HG03039 (cell line): Measurements from ENCODE around the gene SMC1B.
"Not testable (repeated sequence)": the region's sequence is repeated elsewhere in the genome, so short reads cannot be mapped to it uniquely, and the experiment has no call there.

Experiments
- ATAC-seq: cut with Tn5 transposase; IDR thresholded peaks from one replicate; pipeline ENCODE4 v1.9.1; 2021; ENCODE audit warnings: mild to moderate bottlenecking, moderate library complexity; ENCODE audit not compliant: unreplicated experiment

Gene SMC1B

DNA sequence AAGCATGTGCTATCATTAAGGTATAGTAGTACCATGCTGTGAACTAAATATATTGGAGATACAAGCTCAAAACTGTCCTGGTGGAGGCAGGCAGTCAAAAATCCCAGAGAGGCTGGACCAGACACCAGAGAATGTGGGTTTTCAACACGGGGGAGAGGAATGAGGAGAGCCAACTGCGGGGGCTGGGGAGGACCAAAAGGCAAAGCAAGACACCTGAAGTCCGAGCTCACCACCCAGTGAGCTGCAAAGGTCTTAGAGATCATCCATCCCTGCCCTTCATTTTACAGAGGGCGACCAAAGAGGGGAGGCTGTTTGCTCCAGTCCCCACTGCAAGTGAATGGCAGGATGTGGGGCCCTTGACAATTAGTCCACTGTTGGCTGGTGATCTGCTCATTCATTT is 10.1 kb upstream of the SMC1B start:
- ATAC-seq: no peak

DNA sequence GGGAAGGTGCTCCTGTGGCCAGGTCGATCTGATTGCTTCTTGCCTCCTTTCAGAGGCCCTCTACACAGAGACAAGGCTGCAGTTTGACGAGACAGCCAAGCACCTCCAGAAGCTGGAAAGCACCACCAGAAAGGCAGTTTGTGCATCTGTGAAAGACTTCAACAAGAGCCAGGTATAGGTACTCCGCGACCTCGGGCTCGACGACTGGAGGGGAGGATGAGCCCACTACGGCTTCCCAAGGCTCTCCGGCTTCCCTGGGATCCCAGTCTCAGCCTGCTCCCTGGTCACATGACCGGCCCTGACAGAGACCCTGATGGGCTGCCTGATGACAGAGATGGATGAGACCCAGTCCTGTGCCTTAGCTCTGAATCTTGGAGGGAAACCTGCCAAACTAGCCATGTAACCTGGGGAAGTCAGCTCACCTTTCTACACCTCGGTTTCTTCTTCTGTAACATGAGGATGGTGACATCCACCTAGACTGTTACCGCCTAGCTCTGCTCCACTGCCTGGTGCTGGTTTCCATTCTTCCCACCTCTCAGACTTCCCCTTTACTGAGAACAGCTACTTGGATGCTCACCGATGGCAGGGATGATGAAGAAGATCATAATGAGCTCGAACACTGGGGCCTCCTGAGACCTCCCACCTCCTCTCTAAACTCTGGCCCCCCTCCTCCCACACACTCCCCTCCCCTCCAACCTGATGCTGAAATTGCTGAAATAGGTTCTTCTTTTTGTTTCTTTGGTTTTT is 9.0 kb upstream of the SMC1B start:
- no peak for ATAC-seq

DNA sequence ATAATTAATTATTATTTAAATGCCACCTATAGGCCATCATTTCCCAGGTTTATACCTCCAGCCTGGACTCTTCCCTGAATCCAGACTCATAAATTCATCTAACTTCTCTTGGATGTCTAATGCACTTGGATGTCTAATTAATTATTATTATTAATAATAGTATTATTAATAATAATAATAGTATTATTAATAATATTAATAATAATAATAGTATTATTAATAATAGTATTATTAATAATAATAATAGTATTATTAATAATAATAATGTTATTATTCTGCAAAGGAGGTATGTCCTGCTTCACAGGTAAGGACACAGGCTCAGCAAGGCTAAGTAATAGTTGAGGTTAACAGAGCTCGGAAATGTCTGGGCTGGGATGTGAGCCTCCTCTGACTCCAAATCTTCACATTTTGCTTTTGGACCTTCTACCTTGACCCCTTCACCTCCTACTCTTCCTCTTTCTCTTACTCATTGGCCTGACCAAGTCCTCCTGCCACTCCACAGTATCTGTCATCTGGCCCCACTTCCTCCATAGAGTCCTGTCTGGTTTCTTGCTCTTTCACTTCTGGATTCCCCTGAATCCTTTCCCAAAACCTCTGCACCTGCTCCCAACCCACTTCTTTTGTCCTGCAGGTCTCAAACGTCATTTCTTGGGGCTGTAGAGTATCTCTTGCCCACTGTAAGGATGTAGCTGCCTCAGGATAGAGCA is 8.1 kb upstream of the SMC1B start:
- ATAC-seq: no peak

DNA sequence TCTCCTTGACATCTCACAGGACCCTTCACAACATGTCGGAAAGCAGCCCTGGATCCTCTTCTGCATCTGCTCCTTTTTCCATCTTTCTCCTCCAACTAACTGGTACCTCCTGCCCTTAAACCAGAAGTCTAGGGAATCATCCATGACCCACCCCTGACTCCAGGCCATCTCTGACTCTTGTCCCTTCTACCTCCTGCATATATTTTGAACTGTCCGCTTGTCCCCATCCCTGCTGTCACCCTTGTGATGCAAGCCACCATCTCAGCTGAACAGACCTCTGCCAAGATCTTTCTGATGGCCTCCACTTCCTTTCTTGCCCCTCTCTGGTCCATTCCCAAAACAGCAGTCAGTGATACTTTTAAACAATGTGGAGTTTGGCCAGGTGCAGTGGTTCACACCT is 7.1 kb upstream of the SMC1B start:
- ATAC-seq: no peak

DNA sequence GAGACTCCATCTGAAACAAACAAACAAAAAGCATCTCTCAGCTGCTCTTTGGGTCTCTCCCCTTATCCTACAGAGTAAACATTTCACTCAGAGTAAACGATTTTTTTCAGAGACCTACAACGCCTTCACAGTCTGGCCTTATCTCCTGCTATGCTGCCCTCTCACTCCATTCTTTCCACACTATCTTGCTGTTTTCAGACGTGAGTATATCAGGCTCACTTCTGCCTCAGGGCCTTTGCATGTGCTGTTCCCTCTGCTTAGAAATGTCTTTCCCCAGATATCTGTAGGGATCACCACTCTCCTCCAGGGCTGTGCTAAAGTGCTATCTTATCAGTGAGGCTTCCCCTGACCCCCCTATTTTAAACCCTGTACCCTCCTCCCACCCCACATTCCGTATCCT is 6.6 kb upstream of the SMC1B start:
- no peak for ATAC-seq

DNA sequence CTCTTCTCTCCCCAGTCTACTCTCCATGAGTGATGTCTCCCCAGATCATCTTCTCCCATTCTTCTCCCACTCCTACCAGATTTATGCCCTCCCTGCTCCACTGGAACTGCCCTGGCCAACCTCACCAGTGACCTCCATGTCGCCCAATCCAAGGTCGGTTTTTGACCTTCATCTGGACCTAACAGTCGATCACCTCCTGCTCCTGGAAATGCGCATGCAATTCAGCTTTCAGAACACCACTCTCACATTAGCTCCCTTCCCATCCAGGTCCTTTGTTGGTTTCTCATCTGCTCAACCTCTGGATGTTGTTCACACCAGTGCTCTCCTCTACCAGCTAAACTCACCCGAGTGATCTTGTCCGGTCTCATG is 5.4 kb upstream of the SMC1B start:
- ATAC-seq: no peak

DNA sequence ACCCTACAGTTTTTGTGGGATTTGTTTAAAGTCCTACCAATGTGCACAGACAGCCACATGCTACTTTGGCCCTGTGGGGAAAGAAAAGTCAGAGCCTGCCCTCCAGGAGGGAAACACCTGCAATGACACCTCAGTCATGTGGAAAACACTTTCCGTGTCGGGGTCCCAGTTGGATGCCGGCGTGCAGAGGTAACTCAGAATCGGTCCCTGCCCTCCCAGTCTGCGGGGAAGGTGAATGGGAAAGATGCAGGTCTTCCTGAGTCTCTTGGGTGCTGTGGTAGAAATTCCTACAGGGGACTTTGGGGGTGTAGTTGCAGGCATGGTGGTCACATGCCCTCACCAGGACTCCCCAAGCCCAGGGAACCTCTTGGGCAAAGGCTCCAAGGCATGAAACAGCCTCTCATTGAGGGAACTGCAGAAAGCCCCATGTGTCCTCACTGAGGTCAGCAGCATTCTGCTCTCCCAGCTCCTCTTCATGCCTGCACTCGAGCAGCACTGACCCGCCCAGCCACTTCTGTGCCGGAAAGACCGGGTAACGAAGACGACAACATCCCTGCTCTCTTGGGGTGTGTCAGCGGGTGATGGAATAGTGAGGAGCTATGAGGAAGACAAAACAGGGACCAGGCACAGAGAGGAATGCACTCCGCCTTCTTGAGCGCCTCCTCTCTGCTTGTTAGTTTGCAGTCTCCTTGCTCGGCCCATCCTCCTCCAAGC is 4.8 kb upstream of the SMC1B start:
- ATAC-seq: no peak

DNA sequence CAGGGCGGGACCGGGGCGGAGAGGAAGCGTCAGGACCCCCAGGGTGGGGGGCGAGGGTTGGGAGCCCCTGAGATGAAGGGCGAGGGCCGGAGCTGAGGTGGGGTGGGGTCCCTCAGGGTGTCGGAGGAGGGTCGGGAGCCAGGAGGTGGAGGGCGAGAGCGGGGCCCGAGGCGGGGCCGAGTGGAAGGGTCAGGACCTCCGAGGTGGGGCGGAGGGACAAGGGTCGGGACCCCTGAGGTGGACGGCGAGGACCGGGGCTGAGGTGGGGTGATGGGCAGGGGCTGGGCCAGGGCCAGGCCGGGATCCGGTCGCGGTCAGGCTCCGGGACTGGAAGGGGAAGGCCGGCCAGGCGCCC is 409 bp downstream of the SMC1B start:
- no peak for ATAC-seq

DNA sequence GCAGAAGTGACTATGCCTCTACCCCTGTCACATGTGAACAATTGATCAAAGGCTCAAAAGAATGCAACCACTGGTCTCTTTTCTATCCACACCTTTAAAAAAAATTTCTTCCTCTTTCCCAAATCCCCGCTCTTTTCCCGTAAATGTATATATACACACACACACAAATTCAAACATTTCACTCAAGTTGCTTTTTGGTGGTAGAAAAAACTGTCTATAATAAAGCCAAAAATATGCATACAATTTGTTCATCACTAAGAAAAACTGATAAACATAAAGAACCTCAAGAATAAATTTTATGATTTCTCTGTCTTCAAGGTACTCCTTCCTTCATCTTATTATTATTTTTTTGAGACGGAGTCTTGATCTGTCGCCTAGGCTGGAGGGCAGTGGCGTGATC is 5.6 kb downstream of the SMC1B start:
- ATAC-seq: no peak

DNA sequence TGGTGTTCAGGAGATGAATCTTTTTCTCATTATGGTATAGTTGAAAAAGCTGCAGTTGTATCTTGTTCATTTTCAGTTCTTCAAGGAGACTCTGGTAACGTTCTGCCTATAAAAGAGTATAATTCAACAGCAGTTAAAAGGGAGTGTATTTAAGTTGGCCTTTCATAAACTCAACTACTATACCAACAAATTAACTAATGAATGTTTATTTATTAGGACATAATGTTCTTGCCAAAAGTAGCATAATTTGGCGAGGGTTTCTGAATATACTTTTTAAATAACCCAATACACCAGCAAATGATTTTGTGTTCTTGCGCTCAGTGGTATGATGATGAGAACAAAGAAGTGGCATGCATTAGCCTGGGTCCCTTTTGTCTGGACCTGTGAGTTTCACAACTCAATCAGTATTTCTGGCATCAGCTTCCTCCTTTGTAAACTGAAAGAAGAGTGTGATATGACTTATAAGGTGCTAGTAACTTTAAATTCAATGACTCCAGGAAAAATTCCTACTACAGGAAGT is 10.9 kb downstream of the SMC1B start:
- ATAC-seq: no peak

DNA sequence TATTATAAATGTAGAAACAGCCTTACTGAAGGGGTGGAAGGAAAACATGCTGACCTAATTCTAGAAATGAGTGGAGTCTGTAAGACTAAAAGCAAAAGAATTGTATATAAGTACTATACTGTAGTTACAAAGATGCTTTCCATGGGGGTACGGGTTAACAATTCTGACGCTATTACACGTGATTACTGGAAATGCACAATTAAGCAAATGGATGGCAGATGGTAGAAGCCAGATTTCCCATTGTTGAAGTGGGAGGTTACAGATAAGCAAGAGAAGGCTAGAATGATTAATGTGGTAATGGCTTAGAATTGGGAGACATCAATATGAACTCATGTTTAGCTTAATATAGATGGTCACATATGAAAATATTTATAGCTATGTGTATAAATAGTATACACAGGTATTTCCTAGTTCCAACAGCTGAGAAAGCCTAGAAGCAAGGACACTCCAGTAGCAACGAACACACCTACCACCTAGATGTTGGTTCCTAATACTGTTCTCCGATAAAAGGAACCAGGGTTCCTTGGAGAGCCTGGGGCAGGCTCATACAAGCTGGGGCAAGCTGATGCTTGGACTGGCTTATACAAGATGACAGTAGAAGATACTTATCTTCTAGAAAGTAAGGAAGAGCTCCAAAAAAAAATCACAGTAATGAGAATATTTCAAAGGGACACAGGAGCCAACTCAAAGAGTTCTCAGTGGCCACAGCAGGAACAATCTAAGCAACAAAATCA is 13.5 kb downstream of the SMC1B start:
- no peak for ATAC-seq

DNA sequence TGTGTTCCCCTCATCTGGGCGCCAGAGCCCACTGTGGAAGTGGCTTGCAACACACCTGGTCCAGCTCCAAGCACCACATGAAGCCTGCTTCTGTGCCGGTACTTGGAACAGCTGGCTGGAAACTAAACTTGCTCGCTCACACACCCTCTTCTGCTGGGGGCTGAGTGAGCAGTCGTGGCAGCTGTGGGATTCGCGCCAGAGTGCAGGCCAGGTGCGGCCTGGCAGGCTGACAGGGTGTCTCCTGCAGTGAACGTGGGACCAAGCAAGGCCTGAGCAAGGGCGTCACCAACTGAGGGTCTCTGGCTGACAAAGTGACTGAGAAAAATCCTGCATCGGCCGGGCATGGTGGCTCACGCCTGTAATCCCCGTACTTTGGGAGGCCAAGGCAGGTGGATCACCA is 15.2 kb downstream of the SMC1B start:
- ATAC-seq: no peak

DNA sequence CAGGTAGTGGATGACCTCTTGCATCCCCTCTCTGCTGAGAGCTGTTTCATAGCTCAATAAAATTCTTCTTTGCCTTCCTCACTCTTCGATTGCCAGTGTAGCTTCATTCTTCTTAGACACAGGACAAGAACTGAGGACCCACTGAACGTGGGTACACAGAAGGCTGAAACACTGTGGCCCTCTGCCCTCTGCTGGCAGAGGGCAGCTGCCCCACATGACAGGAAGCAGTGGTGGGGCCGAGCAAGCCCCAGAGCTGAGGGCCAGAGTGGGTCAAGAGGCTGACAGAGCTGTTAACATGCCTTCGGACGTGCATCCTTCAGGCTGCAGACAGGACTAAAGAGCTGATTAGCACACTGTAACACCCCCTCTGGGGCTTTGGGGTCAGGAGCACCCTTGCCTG is 15.6 kb downstream of the SMC1B start:
- ATAC-seq: no peak

DNA sequence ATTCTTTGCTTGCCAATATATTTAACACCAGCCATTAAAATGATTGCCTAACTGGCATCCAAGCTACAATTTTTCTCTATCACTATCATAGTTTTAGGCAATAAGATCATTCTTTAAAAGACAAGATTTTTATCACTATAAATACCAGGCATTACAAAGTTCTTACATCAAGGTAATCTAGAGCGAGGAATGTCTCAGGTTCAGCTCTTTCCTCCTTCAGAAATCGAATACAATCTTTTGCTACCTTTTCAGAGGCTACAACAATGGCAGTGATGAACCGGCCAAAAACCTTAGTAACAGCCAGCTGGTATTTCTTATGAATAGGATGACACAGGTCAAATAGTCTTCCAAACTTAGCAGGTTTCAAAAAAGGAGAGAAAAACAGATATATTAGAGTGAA is 23.9 kb downstream of the SMC1B start:
- no peak for ATAC-seq

DNA sequence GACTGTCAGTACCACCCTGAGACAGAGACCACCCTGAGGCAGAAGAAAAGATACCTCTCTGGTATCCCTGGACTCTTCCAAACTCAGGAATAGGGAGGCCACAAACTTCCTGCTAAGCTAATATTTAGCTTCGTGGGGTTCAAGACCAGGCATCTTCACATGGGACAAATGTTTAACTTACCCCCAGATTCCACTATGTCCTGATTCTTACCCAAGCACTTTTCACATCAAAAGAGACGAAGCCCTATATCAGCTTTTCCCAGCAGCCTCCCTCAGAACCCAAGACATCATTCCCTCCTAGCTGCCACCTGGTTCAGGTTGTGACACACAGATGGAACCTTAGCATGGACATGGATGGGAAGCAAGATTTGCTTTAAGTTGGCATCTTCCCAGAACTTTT is 32.1 kb downstream of the SMC1B start:
- ATAC-seq: no peak

DNA sequence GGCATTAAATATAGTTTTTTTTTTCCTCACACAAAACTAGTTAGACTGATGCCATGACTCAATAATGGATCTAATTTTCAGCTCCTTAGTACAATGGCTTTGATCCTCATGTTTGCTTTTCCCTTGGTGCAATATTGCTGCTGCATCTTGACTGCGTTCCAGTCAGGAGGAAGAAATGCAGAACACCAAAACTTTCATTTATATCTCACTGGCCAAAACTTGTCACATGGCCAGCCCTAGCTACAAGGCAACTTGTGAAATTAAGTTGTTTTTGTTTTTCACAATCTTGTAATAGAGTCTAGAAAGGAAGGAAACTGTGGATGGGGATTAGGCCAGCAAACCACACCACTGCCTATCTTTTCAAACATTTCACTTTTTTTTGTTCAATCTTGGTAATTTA is 36.7 kb downstream of the SMC1B start:
- ATAC-seq: no peak

DNA sequence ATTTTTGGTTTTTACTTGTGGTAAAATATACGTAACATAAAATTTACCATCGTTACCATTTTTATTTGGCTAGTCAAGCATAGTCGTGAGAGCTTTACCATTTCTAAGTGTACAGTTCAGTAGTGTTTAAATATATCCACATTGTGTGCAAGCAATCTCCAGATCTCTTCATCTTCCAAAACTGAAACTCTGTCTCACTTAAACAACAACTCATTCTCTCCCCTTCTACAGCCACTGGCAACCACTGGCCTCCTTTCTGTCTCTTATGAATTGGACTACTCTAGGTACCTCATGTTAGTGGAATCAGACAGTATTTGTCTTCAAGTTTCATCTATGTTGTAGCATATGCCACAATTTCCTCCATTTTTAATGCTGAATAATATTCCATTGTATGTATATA is 37.4 kb downstream of the SMC1B start:
- ATAC-seq: no peak

DNA sequence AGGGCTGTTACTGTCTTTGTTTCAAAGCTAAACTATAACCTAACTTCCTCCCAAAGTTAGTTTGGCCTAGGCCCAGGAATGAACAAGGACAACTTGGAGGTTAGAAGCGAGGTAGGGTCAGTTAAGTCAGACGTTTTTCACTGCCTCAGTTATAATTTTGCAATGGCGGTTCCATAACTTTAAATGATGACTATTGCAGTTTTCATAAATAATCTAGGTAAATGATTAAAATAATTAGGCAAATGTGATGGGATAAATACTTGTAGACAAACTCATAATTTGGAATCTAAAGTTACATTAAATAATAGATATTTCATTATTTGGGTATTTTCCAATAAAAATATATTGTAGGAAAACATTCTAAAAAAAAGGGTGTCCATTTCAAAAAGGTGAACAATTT is 39.8 kb downstream of the SMC1B start:
- ATAC-seq: not testable (repeated sequence)

DNA sequence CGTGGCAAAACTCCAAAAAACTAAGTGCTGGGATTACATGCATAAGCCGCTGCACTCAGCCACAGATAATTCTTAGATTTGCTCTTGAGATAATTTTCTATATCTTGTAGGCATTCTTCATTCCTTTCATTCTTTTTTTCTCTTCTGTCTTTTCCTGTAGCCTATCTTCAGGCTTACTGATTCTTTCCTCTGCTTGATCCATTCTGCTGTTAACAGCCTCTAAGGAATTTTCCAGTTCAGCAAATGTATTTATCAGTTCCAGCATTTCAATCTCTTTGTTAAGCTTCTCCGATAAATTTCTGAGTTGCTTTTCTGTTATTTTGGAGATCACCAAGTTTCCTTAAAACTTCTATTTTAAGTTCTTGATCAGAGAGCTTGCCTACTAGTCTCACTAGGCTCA is 46.7 kb downstream of the SMC1B start:
- ATAC-seq: no peak

DNA sequence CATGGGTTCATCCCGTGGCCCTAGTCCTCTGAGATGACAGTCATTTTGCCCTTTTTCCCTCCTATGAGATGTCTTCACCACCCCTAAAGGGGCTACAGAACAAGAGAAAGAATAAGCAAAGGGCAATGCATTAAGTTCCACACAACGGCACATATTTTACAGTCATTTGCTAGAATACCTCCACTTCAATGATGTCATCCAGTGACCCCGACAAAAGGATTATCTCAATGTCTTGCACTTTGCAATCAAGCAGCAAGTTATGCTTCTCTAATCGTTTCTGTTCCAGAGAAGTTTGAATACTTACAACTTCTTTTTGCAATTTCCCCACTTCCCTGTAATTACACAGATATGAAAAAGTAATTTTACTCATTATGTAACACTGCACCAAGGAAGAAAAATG is 53.8 kb downstream of the SMC1B start:
- ATAC-seq: no peak

DNA sequence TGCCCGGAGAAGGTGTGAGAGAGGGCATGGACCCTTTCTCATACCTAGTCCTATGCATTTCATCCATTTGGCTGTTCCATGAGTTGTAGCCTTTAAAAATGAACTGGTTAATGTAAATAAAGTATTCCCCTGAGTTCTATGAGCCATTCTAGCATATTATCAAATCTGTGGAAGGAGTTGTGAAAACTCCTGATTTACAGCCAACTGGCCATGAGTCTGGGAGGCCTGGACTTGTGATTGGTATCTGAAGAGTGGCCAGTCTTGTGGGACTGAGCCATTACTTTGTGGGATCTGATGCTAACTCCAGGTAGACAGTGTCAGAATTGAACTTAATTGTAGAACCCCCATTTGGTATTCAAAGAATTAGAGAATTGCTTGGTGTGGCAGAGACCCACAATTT is 55.3 kb downstream of the SMC1B start:
- ATAC-seq: no peak
